Measurements from ENCODE around the gene PPP6R1.

PPP6R1 gene

DNA sequence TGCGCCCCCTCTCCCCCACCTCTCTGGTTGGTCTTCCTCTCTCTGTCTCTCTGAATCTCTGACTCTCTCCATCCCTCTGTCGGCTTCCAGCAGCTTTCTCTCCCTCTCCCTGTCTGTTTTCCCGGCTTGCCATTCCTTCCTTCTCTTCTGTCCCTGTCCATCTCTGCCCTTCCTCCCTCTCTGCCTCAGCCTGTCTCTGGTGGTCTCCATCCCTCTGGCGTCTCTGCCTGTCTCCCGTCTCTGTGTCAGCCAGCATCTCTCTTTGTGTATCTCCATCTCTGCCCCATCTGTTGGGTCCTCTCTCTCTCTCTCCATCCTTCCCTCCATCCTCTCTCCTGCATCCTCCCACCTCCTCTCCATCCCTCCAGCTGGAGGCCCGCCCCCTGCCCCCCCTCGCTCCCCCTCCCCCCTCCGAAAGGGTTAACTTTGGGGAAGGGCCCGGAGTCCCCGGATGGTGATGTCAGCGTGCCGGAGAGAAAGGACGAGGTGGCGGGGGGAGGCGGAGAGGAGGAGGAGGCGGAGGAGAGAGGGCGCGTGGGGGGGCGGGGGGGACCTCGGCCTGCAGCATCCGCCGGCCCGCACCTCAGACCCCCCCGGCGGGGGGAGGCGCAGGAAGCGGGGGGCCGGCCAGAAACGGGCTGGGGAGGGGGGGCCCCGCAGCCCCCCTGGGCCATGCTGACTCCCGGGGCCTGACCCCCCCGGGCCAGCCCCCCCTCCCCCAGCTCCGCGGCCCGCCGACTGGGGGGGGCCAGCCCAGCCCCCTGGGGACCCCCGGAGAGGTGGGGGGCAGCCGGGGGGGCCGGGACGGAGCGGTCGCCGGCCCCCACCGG lies 24.9 kb upstream of the PPP6R1 start, which contains the start of gene BRSK1:
Gene BRSK1 (plus strand): TSS at position 450 of the 830 bp plus-strand sequence. CDS start 446 bp downstream, outside the sequence.
- DNase-seq (ENCODE audit: low read depth) = peak; percentile 30

DNA sequence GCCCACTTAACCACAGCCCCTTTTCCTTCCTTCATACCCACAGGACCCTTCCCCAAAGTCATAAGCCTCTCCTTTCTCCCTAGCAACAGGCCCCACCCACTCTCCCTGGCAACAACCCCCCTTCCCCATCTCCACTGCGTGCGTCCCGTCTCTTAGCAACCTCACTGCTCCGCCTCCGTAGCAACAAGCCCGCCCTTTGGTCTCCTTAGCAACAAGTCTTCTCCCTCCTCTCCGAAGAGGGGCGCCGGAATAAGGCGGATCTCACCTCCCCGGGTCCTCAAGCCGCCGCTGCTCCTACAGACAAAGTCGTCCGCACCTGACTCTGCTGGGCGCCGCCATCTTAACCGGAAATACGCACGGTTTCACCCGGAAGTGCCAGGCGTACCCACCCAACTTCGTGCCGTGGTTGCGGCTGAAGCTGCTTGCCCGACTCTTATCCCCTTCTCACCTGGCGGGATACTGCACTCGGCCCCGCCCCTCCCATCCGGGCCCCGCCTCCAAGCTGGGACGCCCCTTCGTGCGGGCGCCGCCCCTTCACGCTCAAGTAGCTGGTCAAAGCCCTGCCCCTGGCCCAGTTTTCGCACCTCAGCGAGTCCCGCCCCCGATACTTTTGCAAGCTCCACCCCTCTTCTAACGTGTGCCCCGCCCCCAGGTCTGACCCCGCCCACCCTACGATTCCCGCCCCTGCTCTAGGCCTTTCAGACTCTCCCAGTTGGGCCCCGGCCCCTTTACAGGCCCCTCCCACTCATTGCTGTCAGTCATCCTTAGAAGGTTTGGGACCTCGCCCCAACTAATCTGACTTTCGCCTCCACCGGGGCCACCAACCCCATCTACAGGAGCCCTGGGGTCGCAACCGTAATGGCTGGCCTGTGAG lies 21.2 kb upstream of the PPP6R1 start, which contains the start of gene HSPBP1:
Gene HSPBP1 (minus strand): TSS at position 341 of the 874 bp plus-strand sequence. CDS start 502 bp downstream, outside the sequence.
- DNase-seq (ENCODE audit: low read depth) = peak; percentile 97

DNA sequence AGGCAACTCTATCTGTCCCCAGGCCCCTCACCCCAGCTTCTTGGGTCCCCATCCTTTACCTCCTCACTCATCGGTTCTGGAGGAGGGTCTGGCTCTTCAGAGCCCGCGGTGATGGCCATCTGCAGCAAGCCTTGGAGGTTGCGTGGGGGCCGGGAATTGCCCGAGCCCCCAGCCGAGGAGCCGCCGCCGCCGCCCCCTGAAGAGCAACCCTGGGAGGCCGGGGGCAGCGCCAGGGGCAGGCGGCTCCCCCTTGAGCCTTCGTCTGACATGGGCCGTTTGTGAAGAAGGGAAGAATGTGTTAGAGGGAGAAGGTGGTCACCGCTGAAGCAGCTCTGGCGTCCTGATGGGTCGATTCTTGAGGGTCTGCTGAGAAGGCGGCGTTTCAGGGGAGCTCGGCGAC lies 20.5 kb upstream of the PPP6R1 start:
- no peak for DNase-seq (ENCODE audit: low read depth)

DNA sequence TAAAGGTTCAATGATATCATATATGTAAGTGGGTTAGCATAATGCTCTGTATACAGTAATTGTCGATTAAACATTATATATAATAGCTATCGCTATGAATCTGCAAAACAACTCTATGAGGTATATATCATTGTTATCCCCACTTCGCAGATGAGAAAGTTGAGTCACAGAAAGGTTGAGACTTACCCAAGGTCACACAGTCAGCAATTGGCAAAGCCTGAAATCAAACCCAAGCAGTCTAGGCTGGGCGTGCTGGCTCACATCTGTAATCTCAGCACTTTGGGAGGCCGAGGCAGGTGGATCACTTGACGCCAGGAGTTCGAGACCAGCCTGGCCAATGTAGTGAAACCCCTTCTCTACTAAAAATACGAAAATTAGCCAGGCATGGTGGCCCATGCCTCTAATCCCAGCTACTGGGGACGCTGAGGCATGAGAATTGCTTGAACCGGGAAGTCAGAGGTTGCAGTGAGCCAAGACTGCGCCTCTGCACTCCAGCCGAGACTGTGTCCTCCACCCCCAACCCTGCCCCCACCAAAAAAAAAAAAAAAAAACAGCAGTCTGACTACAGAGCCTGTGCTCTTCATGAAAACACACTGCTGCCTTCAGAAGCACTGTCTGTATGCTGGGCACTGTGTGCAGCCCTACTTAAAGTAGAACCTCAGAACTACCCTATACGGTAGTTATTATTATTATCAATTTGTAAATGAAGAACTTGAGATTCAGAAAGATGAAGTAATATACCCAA lies 19.7 kb upstream of the PPP6R1 start:
- DNase-seq (ENCODE audit: low read depth) = no peak

DNA sequence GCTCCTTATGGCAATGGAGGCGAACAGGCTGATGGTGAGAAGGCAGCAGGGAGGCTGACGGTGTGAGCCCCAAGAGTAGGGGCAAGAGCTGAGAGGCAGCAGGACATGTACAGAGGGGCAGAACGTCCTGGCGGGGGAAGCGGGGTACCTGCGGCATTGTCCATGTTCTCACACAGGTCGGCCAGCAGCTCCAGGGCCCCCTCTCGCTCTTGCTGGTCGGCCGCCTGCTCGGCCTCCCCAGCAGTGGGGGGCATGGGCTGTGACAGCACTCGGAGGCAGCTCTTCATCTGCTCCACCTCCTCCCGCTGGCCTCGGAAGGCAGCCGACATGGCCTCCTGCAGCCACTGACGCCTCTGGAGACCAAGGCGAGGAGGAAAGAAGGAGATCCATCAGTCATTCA lies 18.7 kb upstream of the PPP6R1 start:
- no peak for DNase-seq (ENCODE audit: low read depth)

DNA sequence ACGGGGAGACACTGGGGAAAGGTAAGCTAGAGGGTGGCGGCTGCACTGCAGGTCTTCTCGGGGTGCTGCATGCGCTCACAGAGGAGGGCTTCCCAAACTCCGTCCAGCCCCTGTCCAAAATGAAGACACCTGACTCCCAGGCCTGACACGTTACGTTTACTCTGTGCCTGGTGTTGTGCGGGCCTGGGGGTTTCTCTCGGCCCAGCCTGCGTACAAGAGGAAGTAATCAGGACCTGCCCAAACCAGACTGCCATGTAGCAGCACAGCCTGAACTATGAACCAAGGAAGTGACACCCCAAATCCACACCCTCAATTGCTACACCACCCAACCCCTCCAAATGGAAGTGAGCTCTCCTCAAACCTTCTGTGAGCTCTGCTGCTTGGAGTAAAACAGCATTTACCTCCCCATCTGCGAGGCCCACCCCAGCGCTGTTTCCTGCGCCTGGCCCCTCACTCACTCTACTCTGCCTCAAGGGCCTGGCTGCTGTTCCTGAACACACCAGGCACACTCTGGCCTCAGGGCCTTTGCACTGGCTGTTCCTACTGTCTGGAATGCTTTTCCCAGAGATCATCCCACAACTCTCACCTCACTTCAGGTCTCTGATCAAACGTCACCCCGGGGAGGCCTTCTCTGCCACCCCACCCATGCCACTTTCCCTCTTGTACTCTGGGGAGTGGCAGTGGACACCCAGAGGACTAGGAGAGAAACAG lies 18.1 kb upstream of the PPP6R1 start:
- DNase-seq (ENCODE audit: low read depth) = no peak

DNA sequence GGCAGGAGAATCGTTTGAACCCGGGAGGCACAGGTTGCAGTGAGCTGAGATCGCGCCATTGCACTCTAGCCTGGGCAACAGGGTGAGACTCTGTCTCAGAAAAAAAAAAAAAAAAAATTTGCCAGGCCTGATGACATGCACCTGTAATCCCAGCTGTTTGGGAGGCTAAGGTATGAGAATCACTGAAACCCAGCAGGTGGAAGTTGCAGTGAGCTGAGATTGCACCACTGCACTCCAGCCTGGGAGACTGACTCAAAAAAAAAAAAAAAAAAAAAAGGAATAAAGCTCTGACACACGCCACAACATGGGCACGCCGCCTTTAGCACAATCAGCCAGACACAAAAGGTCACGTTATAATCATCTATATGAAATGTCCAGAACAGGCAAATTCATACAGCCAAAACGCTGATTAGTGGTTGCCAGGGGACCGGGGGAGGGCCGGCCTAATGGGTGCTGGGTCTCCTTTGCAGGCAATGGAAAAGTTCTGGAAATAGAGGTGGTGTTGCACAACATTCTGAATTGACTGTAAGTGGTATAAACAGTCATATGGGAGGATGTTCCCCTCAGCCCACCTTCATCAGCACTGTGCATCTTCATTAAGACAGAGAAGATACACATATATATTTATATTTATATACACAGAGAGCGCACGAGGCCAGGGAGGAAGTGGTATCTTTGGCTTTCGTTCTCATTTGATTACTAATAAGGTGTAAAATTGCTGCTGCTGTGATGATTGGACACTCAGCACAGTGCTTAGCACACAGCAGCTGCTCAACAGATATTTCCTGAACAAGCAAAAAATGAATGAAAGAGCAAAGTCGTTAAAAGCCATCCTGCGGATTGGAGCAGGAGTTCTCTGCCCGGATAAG lies 17.3 kb upstream of the PPP6R1 start:
- DNase-seq (ENCODE audit: low read depth) = no peak

DNA sequence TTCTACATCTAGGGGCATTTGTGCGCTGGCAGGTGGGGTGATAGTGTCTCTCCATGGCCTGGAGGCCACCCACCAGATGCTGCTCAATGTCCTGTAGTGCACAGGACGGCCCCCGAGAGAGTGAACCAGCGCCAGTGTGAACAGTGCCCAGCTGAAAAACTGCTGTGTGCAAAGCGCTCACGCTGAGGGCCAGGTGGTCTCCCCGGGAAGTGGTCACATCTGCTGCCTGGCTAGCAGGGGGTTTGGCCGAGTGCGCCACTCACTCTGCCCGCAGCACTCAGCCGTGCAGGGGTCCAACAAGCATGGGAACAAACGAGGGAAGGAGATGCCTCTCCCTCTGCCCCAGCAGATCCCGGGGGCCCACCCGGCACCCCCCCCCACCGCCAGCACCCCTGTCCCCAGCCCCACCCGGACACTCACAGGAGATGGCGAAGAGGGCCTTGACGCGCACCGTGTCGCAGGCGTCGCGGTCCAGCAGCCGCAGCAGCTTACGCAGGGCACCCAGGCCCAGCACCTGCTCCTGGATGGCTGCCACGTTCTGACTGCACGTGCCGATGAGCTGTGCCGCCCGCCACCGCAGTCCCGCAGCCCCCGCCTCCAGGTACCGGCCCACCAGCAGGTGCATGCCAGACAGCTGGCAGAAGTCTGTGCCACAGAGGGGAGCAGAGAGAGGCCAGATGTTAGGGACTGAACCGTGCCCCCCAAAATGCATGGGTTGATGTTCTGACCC lies 15.3 kb upstream of the PPP6R1 start:
- no peak for DNase-seq (ENCODE audit: low read depth)

- no peak for DNase-seq (ENCODE audit: low read depth)
These were observed 13.3 kb upstream of the PPP6R1 start for GRCh38 chr19:55272142-55272541.

- DNase-seq (ENCODE audit: low read depth) = no peak
These were observed 11.5 kb upstream of the PPP6R1 start for GRCh38 chr19:55270172-55270942.

- DNase-seq (ENCODE audit: low read depth) = no peak
These were observed 10.5 kb upstream of the PPP6R1 start for GRCh38 chr19:55269299-55269698.

GRCh38 chr19:55266840-55267239 lies 8.0 kb upstream of the PPP6R1 start:
- no peak for DNase-seq (ENCODE audit: low read depth)

DNA sequence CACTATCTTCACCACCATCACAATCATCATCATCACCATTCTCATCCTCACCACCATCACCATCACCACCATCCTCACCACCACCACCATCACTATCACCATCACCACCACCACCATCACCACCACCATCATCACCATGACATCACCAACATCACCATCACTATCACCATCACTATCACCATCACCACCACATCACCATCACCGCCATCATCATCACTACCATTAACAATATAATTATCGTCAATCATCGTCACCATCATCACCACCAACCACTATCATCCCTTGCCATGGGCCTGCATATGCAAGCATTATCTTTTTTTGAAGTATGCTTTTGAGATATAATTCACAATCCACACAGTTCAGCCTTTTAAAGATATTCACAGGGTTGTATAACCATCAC lies 7.6 kb upstream of the PPP6R1 start:
- DNase-seq (ENCODE audit: low read depth) = no peak

DNA sequence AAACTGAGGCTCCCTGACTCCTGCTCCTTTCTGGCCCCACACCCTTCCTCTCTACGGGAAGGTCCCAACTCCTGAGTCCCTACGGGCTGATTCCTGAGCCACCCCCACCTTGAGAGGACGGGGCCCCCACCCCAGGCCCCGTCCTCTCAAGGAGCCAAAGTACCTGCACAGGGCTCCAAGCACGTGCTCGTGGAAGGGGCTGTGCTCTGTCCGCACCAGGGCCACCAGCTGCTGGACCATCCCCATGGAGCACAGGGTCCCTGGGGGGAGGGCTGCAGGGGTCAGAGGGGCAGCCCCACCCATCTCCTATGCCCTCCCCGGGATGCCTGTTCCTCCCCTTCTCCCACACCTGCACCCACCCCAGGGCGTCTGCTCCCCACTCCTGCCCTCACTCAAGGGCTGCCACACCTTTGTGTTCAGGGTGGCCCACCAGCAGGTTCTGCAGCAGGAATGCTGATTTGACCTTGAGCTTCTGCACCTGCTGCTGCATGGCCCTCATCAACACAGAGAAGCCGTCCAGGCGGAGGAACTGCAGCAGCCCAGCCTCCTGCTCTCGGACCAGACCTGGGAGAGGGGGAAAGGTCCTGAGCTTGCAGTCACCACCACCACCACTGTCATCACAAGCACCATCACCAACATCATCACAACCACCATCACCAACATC lies 7.0 kb upstream of the PPP6R1 start:
- DNase-seq (ENCODE audit: low read depth) = no peak

DNA sequence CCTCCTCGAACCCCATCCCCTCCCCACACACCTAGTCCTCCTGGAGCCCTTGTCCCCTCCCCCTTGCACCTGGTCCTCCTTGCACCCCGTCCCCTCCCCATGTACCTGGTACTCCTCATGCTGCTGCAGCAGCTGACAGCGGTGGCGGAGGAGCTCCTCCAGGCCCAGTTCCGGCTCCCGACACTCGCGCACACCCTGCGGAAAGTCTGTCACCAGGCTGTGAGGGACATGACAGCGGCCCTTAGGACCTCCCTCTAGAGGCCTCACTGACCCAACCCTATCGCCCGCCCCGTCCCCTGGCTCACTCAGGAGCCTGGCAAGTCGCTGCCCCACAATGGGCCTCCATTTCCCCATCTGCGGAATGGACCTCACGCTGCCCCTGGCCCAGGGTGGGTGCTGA lies 6.4 kb upstream of the PPP6R1 start:
- DNase-seq (ENCODE audit: low read depth) = no peak

DNA sequence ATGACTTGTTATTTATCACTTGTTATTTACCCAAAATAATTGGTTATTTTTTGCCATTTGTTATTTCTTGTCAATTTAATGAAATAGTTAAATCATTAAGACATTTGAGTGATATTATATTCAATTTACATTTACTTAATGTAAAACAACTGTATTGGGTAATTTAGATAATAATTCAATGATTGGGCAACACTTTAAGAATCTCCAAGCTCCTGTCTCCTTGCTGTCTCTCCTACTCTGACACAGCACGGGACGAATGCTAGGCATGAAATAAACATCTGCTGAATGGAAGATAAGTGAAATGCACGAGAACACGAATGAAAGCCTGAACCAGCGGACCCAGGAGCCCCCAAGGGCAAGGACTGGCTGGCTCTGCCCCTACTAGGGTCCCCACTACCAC lies 5.7 kb upstream of the PPP6R1 start:
- no peak for DNase-seq (ENCODE audit: low read depth)

DNA sequence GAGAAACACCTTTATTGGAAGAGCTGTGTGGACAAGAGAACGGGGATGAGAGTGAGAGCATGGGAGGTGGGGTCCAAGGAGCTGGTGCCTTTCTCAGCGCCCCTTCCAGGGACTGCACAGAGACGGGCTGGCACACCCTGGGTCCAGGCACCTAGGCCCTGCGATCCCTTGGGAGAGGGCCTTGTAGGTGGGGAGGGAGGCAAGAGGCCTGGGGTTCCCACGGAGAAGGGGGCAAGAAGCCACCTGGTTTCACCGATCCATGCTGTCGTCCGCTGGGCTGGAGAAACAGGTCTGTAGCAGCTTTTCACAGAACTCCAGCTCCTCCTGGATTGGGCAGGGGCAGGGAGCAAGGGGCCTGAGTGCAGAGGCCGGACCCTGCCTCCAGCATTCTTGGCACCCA lies 3.5 kb upstream of the PPP6R1 start:
- no peak for DNase-seq (ENCODE audit: low read depth)

- DNase-seq (ENCODE audit: low read depth) = no peak
These were observed 2.9 kb upstream of the PPP6R1 start for GRCh38 chr19:55261671-55262126.

Measured in activated T-cell treated with anti-CD3 and anti-CD28 coated beads for 48 hours (primary cell).